ENCODE results near the gene CCDC102A. TPM values are rescaled to one million over a fixed set of nuclear protein-coding genes. Genes with fewer than 3 reads are reported as not detected.

The CCDC102A gene
- total and polyA plus RNA-seq, 9 of the 15 experiments (the other 6 are each of a cell fraction or from before 2014, with no cell fraction given) = 0.03 to 4.9 (median 1.4) TPM

- in situ Hi-C loops (cut with MboI) = no loop called here
- 82% methylated on average over 21 of the region's 23 CpGs for WGBS (ENCODE audit: insufficient coverage, low coverage, missing lambda C conversion rate)
- no peak overlapping the region; a peak in 1 of 4 replicates for H3K9ac ChIP-seq (ENCODE audit: insufficient read depth in 1 of 2, low read depth in 2 of 2, low read length in 2 of 2)
- no peaks in the 10 kb centered on the region for H3K36me3 ChIP-seq (ENCODE audit: control insufficient read depth, insufficient read depth, low read length)
- H2AFZ ChIP-seq (ENCODE audit: low read depth, low read length) = no peak overlapping the region
- H3K4me2 ChIP-seq (ENCODE audit: insufficient read depth, low read length) = no peak overlapping the region
- no peaks in the 10 kb centered on the region for H3K79me2 ChIP-seq (ENCODE audit: control insufficient read depth, insufficient read depth, low read length)
- DNase-seq (ENCODE audit: extremely low read depth in 1 of 4, low spot score in 3 of 4) = no peak
- no peak for TF ChIP-seq FOXK1 (CRISPR knock-in tag; IDR thresholded peaks at IDR 0.05; ENCODE audit: borderline replicate concordance)
- no peak for TF ChIP-seq MAFK (IDR thresholded peaks at IDR 0.05; ENCODE audit: low read length)
- TF ChIP-seq MXD1 (CRISPR knock-in tag; IDR thresholded peaks at IDR 0.05; ENCODE audit: borderline replicate concordance, poor library complexity, severe bottlenecking) = no peak
- TF ChIP-seq STAT5B (CRISPR knock-in tag; IDR thresholded peaks at IDR 0.05) = no peak
- TF ChIP-seq NEUROD1 (IDR thresholded peaks at IDR 0.05; ENCODE audit: borderline replicate concordance, low read depth, low read length, partially characterized antibody) = no peak
- no peak for ATAC-seq
- ChIA-PET POLR2A (interaction anchor here (0.7 to 1.2 kb wide), 2 partner anchors 17 to 25 kb away, joined by 3 to 5 read pairs; no protein-coding TSS in a partner anchor), CTCF (ENCODE audit: low intra/inter-chr PET ratio) (no interaction called here)
- peaks cover 0 to 10% of the 10 kb centered on the region in 2 experiments; a peak in 3 of 5 replicates for H3K4me1 ChIP-seq (replicated peaks in 1 of 2; ENCODE audit: control insufficient read depth in 2 of 2, insufficient read depth in 2 of 2, low read length in 2 of 2)
- H4K20me1 ChIP-seq (replicated peaks; ENCODE audit: control insufficient read depth, insufficient read depth, low read length) = 0 out of 2 replicates have a peak, but pooled peaks cover 3% of the 10 kb centered on the region
- H3K9me1 ChIP-seq (ENCODE audit: control insufficient read depth, insufficient read depth, low read length) = no peaks in the 10 kb centered on the region
- no TSS peak for BruUV-seq (replicated peaks)
- no peak overlapping the region for H3K27ac ChIP-seq (ENCODE audit: extremely low read depth, low read depth, low read length)
- no peak overlapping the region for H3K4me3 ChIP-seq
- no peaks in the 10 kb centered on the region for H3K9me3 ChIP-seq (replicated peaks; ENCODE audit: control insufficient read depth, insufficient read depth, low read depth, low read length)
- H3K27me3 ChIP-seq (ENCODE audit: control insufficient read depth in 2 of 2, insufficient read depth in 2 of 2, low read length in 2 of 2) = peaks cover 0 to 5% of the 10 kb centered on the region in 2 experiments; a peak in 2 of 5 replicates
- no peak for FAIRE-seq
- intact Hi-C loops (cut with micrococcal nuclease) = loop anchor here (10.0 kb wide), 1 partner anchor 428 kb away; no protein-coding TSS in a partner anchor
Observed at GRCh38 chr16:57512296-57513001, 23.9 kb downstream of the CCDC102A start.

Data from K562 (cell line).